Esophagus (tissue), 2 donors: ENCODE results near the gene GNA12. TPM values are rescaled to one million over a fixed set of nuclear protein-coding genes. Genes with fewer than 3 reads are reported as not detected.

Experiments
- H3K27ac ChIP-seq, 2 donors: one replicate each; pipeline ENCODE4 v1.5.1; 2013; ENCODE audit warnings: low read depth in 2 of 2, mild to moderate bottlenecking in 2 of 2, inconsistent platforms in 1 of 2, low read length in 1 of 2, moderate library complexity in 1 of 2
- H3K27me3 ChIP-seq, 2 donors: one replicate each; pipeline ENCODE4 v1.6.1; 2013; ENCODE audit warnings: low read length in 2 of 2, control low read depth in 1 of 2, mild to moderate bottlenecking in 1 of 2; ENCODE audit not compliant: insufficient read depth in 2 of 2, control insufficient read depth in 1 of 2
- H3K36me3 ChIP-seq, 2 donors: one replicate each; pipeline ENCODE4 v1.6.1; 2013; ENCODE audit warnings: low read length in 1 of 2; ENCODE audit not compliant: control insufficient read depth in 2 of 2, insufficient read depth in 2 of 2
- H3K4me1 ChIP-seq, 2 donors: one replicate each; pipeline ENCODE4 v1.6.1; 2013; ENCODE audit warnings: low read length in 1 of 2; ENCODE audit not compliant: control insufficient read depth in 2 of 2, insufficient read depth in 2 of 2
- H3K4me3 ChIP-seq, 2 donors: one replicate each; pipeline ENCODE4 v1.5.1; 2013; ENCODE audit warnings: low read length in 2 of 2, mild to moderate bottlenecking in 2 of 2, low read depth in 1 of 2, moderate library complexity in 1 of 2
- H3K9me3 ChIP-seq, 2 donors: one replicate each; pipeline ENCODE4 v1.6.1; 2013; ENCODE audit warnings: mild to moderate bottlenecking in 2 of 2, low read depth in 1 of 2, low read length in 1 of 2, moderate library complexity in 1 of 2; ENCODE audit not compliant: control insufficient read depth in 2 of 2, insufficient read depth in 1 of 2
- WGBS, 2 donors: extraction: QIAGEN DNeasy Blood & Tissue Kit; methylation state at CpG; one replicate each; pipeline ENCODE4 v1.1.7; 2013; 5-methylcytosine and 5-hydroxymethylcytosine counted together
- polyA plus RNA-seq, 2 donors: library from polyadenylated mRNA; stranded (reverse); fragments of 200-250 nt; gene quantifications; one replicate each; pipeline ENCODE4 v1.2.3, GENCODE V29; 2013
- donor health status: healthy with polysubstance abuse.
- donor health status: Bipolar disorder and iron deficiency.

GNA12 gene
- polyA plus RNA-seq, 2 donors, result 2.1 to 5.2 TPM

DNA sequence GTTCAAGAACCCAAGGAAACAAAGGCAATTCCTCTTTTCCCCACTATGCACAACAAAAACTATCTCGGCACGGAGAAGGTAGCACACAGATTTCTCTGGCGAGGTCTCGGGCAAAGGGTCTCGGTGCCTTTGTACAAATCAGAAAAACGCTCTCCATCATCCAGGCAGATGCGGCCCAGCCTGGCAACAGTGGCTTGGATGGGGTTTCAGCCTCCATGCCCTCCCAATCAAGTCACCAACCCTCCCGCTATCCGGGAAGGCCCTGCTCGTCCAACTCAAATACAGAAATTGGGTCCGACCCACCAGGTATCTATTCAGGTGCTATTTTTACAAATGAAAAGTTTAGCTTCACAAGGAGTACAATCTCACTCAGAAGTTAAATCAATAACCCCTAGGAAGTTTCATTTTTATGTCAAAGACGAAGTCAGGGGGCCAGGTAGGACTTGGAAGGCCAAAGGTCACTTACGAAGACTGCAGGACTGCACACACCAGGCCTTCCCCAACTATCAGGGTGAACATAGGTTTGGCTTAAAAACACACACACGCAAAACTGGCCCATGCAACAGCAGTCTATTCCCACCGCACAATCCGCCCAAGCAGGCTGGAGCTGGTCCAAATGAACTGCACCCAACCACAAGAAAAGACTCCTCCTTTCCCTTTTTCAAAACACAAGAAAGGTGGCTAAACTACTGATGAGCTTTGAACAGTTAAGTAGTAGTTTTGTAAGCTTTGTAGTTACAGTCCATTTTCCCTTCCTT lies 43.0 kb downstream of the GNA12 start:
- Histone ChIP-seq H3K9me3 (peaks cover 0 to 3% of the 10 kb centered on the region in 2 donors), H3K27me3 (no peaks in the 10 kb centered on the region), H3K27ac (no peak overlapping the region), H3K4me3 (no peak overlapping the region), H3K36me3 (no peaks in the 10 kb centered on the region), H3K4me1 (peaks cover 0 to 3% of the 10 kb centered on the region in 2 donors)
- WGBS, 2 donors, result 77 to 81% methylated on average over 16 of the region's 16 CpGs

DNA sequence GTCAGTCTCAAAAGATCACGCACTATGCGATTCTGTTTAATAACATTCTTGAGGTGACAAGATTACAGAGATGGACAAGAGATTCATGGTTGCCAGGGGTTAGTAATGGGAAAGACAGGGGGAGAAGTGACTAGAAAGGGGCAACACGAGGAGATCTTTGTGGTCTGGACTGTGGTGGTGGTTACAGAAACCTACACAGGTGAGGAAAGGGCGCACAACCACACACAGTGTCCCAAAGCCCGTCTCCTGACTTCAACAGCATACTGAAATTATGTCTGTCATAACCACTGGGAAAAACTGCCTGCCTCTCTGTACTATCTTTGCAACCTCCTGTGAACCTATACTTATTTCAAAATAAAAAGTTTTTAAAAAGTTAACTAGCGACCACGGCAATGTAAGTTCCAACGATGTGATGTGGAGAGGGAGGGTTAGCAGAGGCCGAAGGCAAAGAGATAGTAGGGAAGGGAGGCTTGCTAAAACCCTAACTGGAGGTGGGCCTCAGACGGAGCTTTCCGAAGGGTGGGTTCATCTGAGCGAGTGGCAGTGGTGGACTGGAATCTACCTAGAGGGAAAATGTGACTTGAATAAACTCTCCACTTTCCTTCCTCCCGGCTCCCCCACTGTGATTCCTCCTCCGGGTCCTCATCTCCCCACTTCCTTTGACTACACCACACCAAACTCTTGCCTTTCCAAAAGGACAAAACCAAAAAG lies 43.7 kb downstream of the GNA12 start:
- WGBS, 2 donors, result 93 to 94% methylated on average over 14 of the region's 14 CpGs
- H3K36me3 ChIP-seq, result no peaks in the 10 kb centered on the region
- H3K27me3 ChIP-seq, result no peaks in the 10 kb centered on the region
- H3K4me1 ChIP-seq, result peaks cover 0 to 3% of the 10 kb centered on the region in 2 donors
- H3K4me3 ChIP-seq, result no peak overlapping the region
- no peak overlapping the region for H3K27ac ChIP-seq
- peaks cover 0 to 3% of the 10 kb centered on the region in 2 donors for H3K9me3 ChIP-seq

DNA sequence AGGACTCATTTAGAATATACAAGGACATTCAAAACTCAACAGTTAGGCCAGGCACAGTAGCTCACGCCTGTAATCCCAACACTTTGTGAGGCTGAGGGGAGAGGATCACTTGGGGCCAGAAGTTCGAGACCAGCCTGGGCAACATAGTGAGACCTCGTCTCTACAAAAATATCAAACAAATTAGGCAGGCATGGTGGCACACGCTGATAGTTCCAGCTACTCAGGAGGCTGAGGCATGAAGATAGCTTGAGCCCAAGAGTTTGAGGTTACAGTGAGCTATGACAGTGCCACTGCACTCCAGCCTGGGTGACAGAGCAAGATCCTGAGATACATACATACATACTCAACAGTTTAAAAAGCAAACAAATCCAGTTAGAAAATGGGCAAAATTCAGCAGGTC lies 44.9 kb downstream of the GNA12 start:
- no peak overlapping the region for H3K27ac ChIP-seq
- H3K4me3 ChIP-seq, result no peak overlapping the region
- H3K9me3 ChIP-seq, result peaks cover 0 to 3% of the 10 kb centered on the region in 2 donors
- WGBS, 2 donors, result 92 to 95% methylated on average over 4 of the region's 4 CpGs
- peaks cover 0 to 3% of the 10 kb centered on the region in 2 donors for H3K4me1 ChIP-seq
- H3K27me3 ChIP-seq, result no peaks in the 10 kb centered on the region
- H3K36me3 ChIP-seq, result no peaks in the 10 kb centered on the region

DNA sequence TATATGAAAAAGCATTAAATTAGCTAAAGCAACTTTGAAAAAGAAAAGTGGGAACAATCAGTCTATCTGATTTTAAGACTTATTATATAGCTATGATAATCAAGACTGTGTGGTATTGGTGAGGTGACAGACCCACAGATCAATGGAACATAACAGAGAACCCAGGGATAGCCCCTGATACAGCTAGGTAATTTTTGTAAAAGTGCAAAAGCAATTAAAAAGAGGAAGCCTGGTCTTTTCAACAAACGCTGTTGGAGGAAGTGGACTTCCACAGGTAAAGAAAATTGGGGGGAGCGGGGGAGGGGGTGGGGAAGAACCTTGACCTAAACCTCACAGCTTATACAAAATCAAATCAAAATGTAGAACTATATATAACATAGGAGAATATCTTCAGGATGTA lies 45.4 kb downstream of the GNA12 start:
- Histone ChIP-seq H3K4me1 (peaks cover 0 to 3% of the 10 kb centered on the region in 2 donors), H3K36me3 (no peaks in the 10 kb centered on the region), H3K27me3 (no peaks in the 10 kb centered on the region), H3K9me3 (peaks cover 0 to 3% of the 10 kb centered on the region in 2 donors), H3K27ac (no peak overlapping the region), H3K4me3 (no peak overlapping the region)
- 90 to 92% methylated on average over 2 of the region's 2 CpGs for WGBS, 2 donors

DNA sequence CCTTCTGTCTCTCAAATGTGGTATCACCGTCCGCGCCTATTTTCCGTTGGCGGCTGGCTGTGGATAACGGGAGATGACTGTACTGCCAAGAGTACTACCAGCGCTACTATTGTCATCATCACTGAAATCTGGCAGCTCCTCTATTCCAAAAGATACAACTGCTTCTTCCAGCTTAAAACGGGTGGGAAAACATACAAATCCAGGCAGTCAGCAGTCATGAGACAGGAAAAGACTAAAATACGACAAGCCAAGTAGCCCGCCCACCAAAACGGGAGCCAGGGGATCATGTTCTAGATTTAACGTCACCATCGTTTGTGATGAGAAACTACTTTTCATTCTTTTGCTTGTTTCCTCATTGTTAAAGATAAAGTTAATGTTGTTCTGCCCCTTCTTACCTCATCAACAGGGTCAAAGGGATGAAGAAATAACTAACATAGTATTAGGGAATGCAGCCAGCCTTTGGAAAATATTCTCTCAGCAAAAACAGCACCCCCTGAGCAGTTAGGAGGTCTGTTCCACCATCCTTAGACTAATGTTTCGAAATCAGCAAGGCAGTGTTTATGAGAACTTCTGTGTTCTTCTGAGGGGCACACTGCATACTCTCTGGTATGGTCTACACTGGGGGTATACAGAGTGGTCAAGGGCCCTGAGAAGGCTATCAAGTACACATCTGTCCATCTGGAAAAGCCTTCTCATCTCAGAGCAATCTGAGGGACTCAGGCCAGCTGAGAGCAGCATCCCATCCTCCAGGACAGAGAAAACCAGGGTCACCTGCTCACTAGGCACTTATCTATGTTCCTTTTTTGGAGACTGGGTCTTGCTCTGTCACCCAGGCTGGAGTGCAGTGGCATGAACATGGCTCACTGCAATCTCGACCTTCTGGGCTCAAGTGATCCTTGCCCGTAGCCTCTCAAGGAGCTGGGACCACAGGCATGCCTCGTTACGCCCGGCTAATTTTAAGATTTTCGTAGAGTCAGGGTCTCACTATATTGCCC lies 47.5 kb downstream of the GNA12 start:
- no peaks in the 10 kb centered on the region for H3K4me1 ChIP-seq
- H3K27ac ChIP-seq, result peak overlapping the region; percentile 12 to 40
- peaks cover 0 to 4% of the 10 kb centered on the region in 2 donors for H3K36me3 ChIP-seq
- no peaks in the 10 kb centered on the region for H3K9me3 ChIP-seq
- 71 to 78% methylated on average over 20 of the region's 20 CpGs for WGBS, 2 donors
- no peak overlapping the region for H3K4me3 ChIP-seq
- no peaks in the 10 kb centered on the region for H3K27me3 ChIP-seq

DNA sequence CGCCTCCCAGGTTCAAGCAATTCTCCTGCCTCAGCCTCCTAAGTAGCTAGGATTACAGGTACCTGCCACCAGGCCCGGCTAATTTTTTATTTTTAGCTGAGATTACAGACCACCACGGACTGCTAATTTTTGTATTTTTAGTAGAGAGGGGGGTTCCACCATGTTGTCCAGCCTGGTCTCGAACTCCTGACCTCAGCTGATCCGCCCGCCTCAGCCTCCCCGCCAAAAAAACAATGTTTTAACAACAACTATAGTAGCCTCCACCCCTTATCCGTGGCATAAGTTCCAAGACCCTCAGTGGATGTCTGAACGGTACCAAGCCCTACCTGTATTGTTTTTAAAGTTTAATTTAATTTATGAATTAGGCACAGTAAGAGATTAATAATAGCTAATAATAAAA lies 48.2 kb downstream of the GNA12 start:
- Histone ChIP-seq H3K9me3 (no peaks in the 10 kb centered on the region), H3K4me1 (no peaks in the 10 kb centered on the region), H3K36me3 (peaks cover 0 to 4% of the 10 kb centered on the region in 2 donors), H3K27ac (peak overlapping the region in 1 of 2 donors; percentile 33), H3K27me3 (no peaks in the 10 kb centered on the region), H3K4me3 (no peak overlapping the region)
- 80 to 86% methylated on average over 9 of the region's 9 CpGs for WGBS, 2 donors

DNA sequence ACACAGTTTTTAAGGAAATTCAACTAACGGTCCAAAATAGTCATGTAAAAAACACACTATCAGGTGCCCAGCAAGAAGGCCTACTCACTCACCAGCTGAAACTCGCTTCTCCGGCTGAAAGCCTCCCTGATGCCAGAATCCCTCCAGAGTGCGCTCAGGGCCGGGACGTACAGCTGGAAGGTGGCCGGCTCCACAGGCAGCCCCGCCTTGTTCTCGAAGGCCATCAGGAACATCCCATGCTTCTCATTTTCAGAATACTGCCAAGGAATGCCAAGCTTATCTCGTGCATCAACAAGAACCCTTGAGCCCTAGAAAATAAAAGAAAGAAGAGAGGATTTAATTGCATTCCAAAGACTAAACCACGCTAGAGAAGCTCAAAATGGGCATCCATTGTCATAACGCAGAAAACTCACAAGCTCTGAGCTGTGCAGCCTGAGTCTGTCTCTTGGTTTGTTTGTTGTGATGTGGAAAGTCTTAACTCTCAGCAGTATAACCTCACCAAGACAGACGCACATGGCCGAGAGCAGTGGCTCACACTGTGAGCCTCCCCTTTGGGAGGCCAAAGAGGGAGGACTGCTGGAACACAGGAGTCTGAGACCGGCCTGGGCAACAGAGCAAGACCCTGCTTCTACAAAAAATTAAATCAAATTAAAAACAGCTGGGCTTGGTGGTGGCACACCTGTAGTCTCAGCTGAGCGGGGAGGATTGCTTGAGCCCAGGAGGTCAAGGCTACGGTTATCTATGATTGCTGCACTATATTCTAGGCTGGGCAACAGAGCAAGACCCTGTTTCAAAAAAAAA lies 49.1 kb downstream of the GNA12 start:
- no peak overlapping the region for H3K27ac ChIP-seq
- WGBS, 2 donors, result 89 to 91% methylated on average over 17 of the region's 17 CpGs

DNA sequence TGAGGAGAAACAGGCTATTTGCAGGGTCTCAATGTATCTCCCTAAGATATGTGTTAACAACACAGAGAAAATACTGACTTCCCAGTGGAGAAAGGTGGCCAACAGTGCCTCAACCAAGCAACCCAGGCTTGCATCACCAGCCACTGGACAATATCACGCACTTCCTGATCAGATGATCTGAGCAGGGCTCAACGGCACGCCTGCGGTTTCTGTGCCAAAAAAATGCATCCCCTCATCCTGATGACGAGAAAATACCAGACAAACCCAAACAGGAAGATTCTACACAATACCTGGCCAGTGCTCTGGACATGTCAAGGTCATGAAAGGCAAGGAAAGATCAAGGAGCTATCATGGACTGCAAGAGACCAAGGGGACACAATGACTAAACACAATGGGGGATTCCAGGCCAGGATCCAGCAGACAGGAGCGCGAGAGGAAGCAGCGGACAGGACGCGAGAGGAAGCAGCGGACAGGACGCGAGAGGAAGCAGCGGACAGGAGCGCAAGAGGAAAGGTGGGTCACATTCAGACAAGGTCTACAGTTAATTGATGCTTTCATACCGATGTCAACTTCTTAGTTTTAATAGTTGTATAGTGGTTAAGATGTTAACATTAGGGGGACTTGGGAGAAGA lies 51.1 kb downstream of the GNA12 start:
- Histone ChIP-seq H3K27ac (no peak overlapping the region), H3K4me3 (no peak overlapping the region), H3K9me3 (no peaks in the 10 kb centered on the region), H3K4me1 (peaks cover 0 to 4% of the 10 kb centered on the region in 2 donors), H3K36me3 (peaks cover 0 to 4% of the 10 kb centered on the region in 2 donors), H3K27me3 (no peaks in the 10 kb centered on the region)
- 86 to 91% methylated on average over 16 of the region's 16 CpGs for WGBS, 2 donors

More for the DNA sequence above, 49.1 kb downstream of the GNA12 start:
- Histone ChIP-seq H3K4me1 (no peaks in the 10 kb centered on the region), H3K27me3 (no peaks in the 10 kb centered on the region), H3K4me3 (no peak overlapping the region), H3K36me3 (peaks cover 0 to 4% of the 10 kb centered on the region in 2 donors), H3K9me3 (no peaks in the 10 kb centered on the region)
